ENCODE measurements around the gene KRT80. TPM values are rescaled to one million over a fixed set of nuclear protein-coding genes. Genes with fewer than 3 reads are reported as not detected.

Gene KRT80
- total RNA-seq, 1 experiment from 2014 or later: 8.8 TPM

- intact Hi-C loops (cut with micrococcal nuclease): no loop called here
Measured at GRCh38 chr12:52179396-52179973, 12.3 kb downstream of the KRT80 start.

More at GRCh38 chr12:52179396-52179973, 12.3 kb downstream of the KRT80 start:
- Histone ChIP-seq H3K4me1 (ENCODE audit: control insufficient read depth in 1 of 2, insufficient read depth in 2 of 2, low read length in 2 of 2) (peaks cover 37 to 68% of the 10 kb centered on the region in 2 experiments), H3K9ac (ENCODE audit: low read length) (no peak overlapping the region), H3K4me3 (replicated peaks in 1 of 2; ENCODE audit: low read depth in 1 of 2, low read length in 2 of 2) (no peak overlapping the region), H3K9me3 (ENCODE audit: control insufficient read depth in 1 of 2, insufficient read depth in 1 of 2, low read depth in 1 of 2, low read length in 2 of 2) (no peaks in the 10 kb centered on the region), H3K27me3 (ENCODE audit: insufficient read depth, low read length) (no peaks in the 10 kb centered on the region), H3K79me2 (ENCODE audit: insufficient read depth, low read length) (no peaks in the 10 kb centered on the region), H3K27ac (ENCODE audit: low read depth, low read length) (no peak overlapping the region), H3K36me3 (ENCODE audit: control insufficient read depth in 1 of 2, insufficient read depth in 2 of 2, low read length in 2 of 2) (no peaks in the 10 kb centered on the region), H3K9me2 (ENCODE audit: insufficient read depth) (no peaks in the 10 kb centered on the region), H2AFZ (ENCODE audit: low read depth, low read length, poor library complexity, severe bottlenecking) (no peak overlapping the region), H4K20me1 (ENCODE audit: insufficient read depth) (no peaks in the 10 kb centered on the region), H3K4me2 (ENCODE audit: low read length) (peak overlapping the region; percentile 3; the same call in 1 of the 2 replicates)
- BruUV-seq (replicated peaks): no TSS peak
- ChIA-PET RAD21 (ENCODE audit: low non-redundant PET in 1 of 2, low total read pairs in 2 of 2, uncharacterized antibody in 2 of 2, unreplicated experiment in 2 of 2) (no interaction called here), POLR2A (no interaction called here), CTCF (no interaction called here)
- DNase-seq (ENCODE audit: low read depth, low spot score) (no peak), ATAC-seq (no peak)
- TF ChIP-seq REST (IDR thresholded peaks at IDR 0.05; ENCODE audit: low read depth): no peak
- TF ChIP-seq EGR1 (IDR thresholded peaks at IDR 0.05; ENCODE audit: low read depth): no peak
- TF ChIP-seq TCF7L2 (IDR thresholded peaks at IDR 0.05; ENCODE audit: borderline replicate concordance, extremely low read depth, insufficient read depth, insufficient read length): no peak
- no peak for TF ChIP-seq ATF3 (IDR thresholded peaks at IDR 0.05)
- no peak for TF ChIP-seq SP1 (IDR thresholded peaks at IDR 0.05; ENCODE audit: low read depth)
